ENCODE data around the gene ABCC4.

ABCC4 gene

DNA sequence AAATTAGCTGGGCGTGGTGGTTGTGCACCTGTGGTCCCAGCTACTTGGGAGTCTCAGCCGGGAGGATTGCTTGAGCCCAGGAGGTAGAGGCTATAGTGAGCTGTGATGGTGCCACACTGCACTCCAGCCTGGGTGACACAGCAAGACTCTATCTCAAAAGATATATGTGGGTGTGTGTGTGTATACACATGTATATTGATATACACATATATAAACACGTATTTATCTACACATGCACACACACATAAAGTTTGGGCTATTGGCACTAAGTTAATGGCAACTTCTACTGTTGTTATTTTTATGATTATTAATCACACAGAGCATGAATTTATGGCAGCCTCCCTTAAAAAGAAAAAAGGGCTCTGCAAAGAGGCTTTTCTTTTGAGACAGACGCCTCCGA lies 27.1 kb upstream of the ABCC4 start:
- TF ChIP-seq, protein P1, sequence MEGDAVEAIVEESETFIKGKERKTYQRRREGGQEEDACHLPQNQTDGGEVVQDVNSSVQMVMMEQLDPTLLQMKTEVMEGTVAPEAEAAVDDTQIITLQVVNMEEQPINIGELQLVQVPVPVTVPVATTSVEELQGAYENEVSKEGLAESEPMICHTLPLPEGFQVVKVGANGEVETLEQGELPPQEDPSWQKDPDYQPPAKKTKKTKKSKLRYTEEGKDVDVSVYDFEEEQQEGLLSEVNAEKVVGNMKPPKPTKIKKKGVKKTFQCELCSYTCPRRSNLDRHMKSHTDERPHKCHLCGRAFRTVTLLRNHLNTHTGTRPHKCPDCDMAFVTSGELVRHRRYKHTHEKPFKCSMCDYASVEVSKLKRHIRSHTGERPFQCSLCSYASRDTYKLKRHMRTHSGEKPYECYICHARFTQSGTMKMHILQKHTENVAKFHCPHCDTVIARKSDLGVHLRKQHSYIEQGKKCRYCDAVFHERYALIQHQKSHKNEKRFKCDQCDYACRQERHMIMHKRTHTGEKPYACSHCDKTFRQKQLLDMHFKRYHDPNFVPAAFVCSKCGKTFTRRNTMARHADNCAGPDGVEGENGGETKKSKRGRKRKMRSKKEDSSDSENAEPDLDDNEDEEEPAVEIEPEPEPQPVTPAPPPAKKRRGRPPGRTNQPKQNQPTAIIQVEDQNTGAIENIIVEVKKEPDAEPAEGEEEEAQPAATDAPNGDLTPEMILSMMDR (conservative IDR thresholded peaks at IDR 0.05; ENCODE audit: low read depth, low read length): no peak
- no peak overlapping the region for H3K4me3 ChIP-seq (ENCODE audit: low read length)
- DNase-seq (ENCODE audit: low read depth): no peak

DNA sequence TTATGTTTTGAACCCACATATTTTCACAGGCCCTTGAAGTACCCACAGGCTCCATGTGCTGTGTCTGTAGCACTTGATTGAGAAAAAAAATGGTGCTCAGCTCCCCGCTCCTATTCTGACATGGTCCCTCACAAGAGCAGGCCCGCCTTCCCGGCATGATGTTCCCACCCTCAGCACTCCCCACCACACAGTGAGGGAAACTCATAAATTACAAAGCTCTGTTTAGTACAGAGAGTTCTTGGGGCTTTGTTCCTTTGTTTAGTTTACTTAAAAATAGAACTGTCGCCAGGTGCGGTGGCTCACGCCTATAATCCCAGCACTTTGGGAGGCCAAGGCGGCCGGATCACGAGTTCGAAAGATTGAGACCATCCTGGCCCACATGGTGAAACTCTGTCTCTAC lies 25.9 kb upstream of the ABCC4 start:
- TF ChIP-seq, protein P1 (conservative IDR thresholded peaks at IDR 0.05; ENCODE audit: low read depth, low read length): no peak
- DNase-seq (ENCODE audit: low read depth): no peak
- no peak overlapping the region for H3K4me3 ChIP-seq (ENCODE audit: low read length)

DNA sequence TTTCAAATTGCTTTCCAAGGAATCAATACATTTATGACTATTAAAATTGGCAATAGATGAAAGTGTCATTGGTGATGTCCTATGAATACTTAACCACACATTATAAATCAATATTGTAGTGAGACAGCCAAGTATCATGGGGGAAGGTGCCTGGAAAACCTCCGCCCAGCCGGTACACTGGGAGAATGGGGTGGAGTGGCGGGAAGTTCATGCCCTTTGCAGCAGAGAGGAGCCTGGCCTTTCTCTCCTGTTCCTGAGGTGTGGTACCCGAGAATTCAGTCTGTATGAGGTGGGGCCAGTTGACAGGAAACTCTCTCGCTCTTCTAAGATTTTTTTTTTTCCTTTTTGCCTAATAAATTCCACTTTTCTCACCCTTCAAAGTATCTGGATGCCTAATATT lies 25.4 kb upstream of the ABCC4 start:
- DNase-seq (ENCODE audit: low read depth): no peak
- TF ChIP-seq, protein P1 (conservative IDR thresholded peaks at IDR 0.05; ENCODE audit: low read depth, low read length): no peak
- H3K4me3 ChIP-seq (ENCODE audit: low read length): no peak overlapping the region

DNA sequence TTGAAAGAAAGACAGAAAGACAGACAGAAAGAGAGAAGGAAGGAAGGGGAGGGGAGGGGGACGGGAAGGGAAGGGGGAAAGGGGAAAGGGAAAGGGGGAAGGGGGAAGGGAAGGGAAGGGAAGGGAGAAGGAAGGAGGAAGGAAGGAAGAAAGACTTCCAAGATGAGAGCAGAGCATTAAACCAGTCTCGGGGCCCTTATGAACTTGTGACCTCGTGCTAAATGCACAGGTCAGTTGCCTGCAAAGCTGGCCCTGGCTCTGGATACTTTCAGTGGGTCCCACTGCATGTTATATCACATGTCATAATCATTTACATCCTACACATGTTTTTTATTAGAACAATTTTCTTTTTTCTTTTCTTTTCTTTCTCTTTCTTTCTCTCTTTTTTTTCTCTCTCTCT lies 24.2 kb upstream of the ABCC4 start:
- no peak overlapping the region for H3K4me3 ChIP-seq (ENCODE audit: low read length)
- TF ChIP-seq, protein P1 (conservative IDR thresholded peaks at IDR 0.05; ENCODE audit: low read depth, low read length): no peak
- no peak for DNase-seq (ENCODE audit: low read depth)

DNA sequence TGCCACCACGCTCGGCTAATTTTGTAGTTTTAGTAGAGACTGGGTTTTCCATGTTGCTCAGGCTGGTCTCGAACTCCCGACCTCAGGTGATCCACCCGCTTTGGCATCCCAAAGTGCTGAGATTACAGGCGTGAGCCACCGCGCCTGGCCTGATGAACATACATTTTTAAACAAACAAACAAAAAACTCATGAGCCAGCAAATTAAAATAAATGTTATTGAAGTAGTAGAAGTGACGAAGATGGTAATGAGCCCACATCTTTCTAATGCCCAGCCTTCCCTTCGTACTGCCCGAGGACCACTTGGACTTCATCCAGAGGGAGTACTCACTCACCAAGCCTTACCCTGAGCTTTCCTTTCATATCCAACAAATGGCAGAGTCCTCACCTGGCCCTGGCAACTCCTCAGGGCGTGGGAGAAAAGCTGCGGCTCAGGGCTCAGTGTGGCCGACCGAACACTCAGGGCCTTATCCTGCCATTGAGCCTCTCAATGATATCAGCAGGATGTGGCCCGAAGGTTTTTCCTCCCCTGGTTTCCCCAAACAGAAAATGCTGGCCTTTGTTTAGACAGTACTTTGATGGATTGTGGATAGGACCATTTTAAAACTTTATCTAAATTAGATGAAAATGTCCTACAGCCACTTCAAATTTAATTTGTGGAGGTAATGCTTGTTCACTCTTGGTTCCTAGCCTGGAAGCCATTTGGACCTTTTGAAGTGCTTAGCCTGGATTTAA lies 22.8 kb upstream of the ABCC4 start:
- TF ChIP-seq, protein P1 (conservative IDR thresholded peaks at IDR 0.05; ENCODE audit: low read depth, low read length): no peak

DNA sequence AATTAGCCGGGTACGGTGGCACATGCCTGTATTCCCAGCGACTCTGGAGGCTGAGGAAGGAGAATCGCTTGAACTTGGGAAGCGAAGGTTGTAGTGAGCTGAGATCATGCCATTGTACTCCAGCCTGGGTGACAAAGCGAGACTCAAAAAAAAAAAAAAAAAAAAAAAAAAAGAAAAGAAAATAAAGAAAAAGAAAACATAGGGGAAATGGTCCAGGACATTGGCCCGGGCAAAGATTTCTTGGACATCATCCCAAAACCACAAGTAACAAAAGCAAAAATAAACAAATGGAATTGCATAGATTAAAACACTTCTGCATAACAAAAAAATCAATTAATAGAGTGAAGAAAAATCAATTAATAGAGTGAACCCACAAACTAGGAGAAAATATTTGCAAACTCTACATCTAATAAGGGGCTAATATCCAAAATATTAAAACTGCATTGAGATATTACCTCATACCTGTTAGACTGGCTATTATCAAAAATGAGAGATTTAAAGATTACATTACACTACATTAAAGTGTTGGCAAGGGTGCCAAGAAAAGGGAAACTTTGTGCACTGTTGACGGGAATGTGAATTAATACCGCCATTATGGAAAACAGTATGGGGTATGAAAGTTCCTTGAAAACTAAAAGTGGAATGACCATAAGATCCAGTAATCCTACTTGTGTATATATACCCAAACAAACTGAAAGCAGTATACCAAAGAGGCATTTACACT lies 18.5 kb upstream of the ABCC4 start:
- TF ChIP-seq, protein P1 (conservative IDR thresholded peaks at IDR 0.05; ENCODE audit: low read depth, low read length): no peak
- H3K4me3 ChIP-seq (ENCODE audit: low read length): no peak overlapping the region
- DNase-seq (ENCODE audit: low read depth): no peak

More for the DNA sequence above, 22.8 kb upstream of the ABCC4 start:
- no peak overlapping the region for H3K4me3 ChIP-seq (ENCODE audit: low read length)
- DNase-seq (ENCODE audit: low read depth): no peak

Measured in retinal pigment epithelial cell (primary cell).